IMR-90 (cell line): ENCODE results near the gene ARL10. TPM values are rescaled to one million over a fixed set of nuclear protein-coding genes. Genes with fewer than 3 reads are reported as not detected.

Experiments
- ATAC-seq: fragments of 200-7000 bp; cut with Tn5 transposase; 2 replicates; pipeline ENCODE4 v1.9.1; 2020; ENCODE audit warnings: low read depth, mild to moderate bottlenecking, moderate library complexity
- BruUV-seq: library from RNA; stranded (reverse); fragments of 400-500 nt; replicated peaks from 2 replicates; lab custom pipeline; 2021; lab: Mats Ljungman, UMichigan
- CTCF ChIA-PET: fragments of 300-600 bp; formaldehyde crosslinking; extraction: SDS; loops from one replicate; lab custom pipeline; 2021; ENCODE audit warnings: antibody characterized with exemption; lab: Yijun Ruan, JAX
- POLR2A ChIA-PET: fragments of 300-600 bp; sonication (Branson Sonifier 250); formaldehyde crosslinking; loops from one replicate; lab custom pipeline; 2022; ENCODE audit warnings: antibody characterized with exemption; ENCODE audit not compliant: unreplicated experiment; lab: Charles Lee
- DNase-seq: peaks from one replicate; pipeline ENCODE4 v3.0.0; 2013
- H2AFZ ChIP-seq: replicated peaks from 2 replicates; pipeline ENCODE3; 2013; ENCODE audit warnings: low read length, mild to moderate bottlenecking; ENCODE audit not compliant: poor library complexity
- H2AK5ac ChIP-seq: 2 replicates; pipeline ENCODE4 v1.6.1; 2013; ENCODE audit warnings: low read depth, low read length, inconsistent platforms
- H2AK9ac ChIP-seq: replicated peaks from 2 replicates; pipeline ENCODE3; 2013; ENCODE audit warnings: mild to moderate bottlenecking, low read depth, low read length, moderate library complexity; ENCODE audit not compliant: poor library complexity
- H2BK120ac ChIP-seq: 2 replicates; pipeline ENCODE4 v1.6.1; 2013; ENCODE audit warnings: low read depth, low read length, inconsistent platforms
- H2BK15ac ChIP-seq: 3 replicates; pipeline ENCODE4 v1.6.1; 2013; ENCODE audit warnings: low read depth, low read length, inconsistent platforms
- H2BK20ac ChIP-seq: 2 replicates; pipeline ENCODE4 v1.6.1; 2013; ENCODE audit warnings: low read depth, mild to moderate bottlenecking, inconsistent platforms, low read length, moderate library complexity
- H2BK5ac ChIP-seq: 2 replicates; pipeline ENCODE4 v1.6.1; 2013; ENCODE audit warnings: mild to moderate bottlenecking, low read depth, low read length, inconsistent platforms; ENCODE audit not compliant: poor library complexity, severe bottlenecking
- H3K14ac ChIP-seq: replicated peaks from 2 replicates; pipeline ENCODE4 v1.6.1; 2013; ENCODE audit warnings: low read depth, low read length, inconsistent platforms
- H3K18ac ChIP-seq: 2 replicates; pipeline ENCODE4 v1.6.1; 2013; ENCODE audit warnings: low read depth, low read length, control low read depth
- H3K23ac ChIP-seq: 2 replicates; pipeline ENCODE4 v1.6.1; 2013; ENCODE audit warnings: low read depth, low read length, inconsistent platforms
- H3K27ac ChIP-seq: 2 replicates; pipeline ENCODE4 v1.5.1; 2013; ENCODE audit warnings: mild to moderate bottlenecking, control low read depth, low read length; ENCODE audit not compliant: insufficient read depth
- H3K27me3 ChIP-seq: 2 replicates; pipeline ENCODE4 v1.6.1; 2013; ENCODE audit warnings: low read length; ENCODE audit not compliant: control insufficient read depth, insufficient read depth
- H3K36me3 ChIP-seq: 2 replicates; pipeline ENCODE4 v1.6.1; 2013; ENCODE audit warnings: low read length, mixed read lengths; ENCODE audit not compliant: control insufficient read depth, insufficient read depth
- H3K4ac ChIP-seq: 2 replicates; pipeline ENCODE4 v1.6.1; 2013; ENCODE audit warnings: low read depth, low read length, inconsistent platforms
- H3K4me1 ChIP-seq: 2 replicates; pipeline ENCODE4 v1.6.1; 2013; ENCODE audit warnings: low read length, mixed read lengths; ENCODE audit not compliant: control insufficient read depth, insufficient read depth
- H3K4me2 ChIP-seq: 2 replicates; pipeline ENCODE4 v1.6.1; 2013; ENCODE audit warnings: low read depth, mild to moderate bottlenecking, control low read depth, low read length, moderate library complexity
- H3K4me3 ChIP-seq: 2 replicates; pipeline ENCODE4 v1.5.1; 2013; ENCODE audit warnings: low read depth, mild to moderate bottlenecking, control low read depth, low read length, moderate library complexity; ENCODE audit not compliant: insufficient read depth
- H3K56ac ChIP-seq: 2 replicates; pipeline ENCODE4 v1.6.1; 2013; ENCODE audit warnings: low read length, inconsistent platforms; ENCODE audit not compliant: insufficient read depth; ENCODE audit errors: extremely low read depth
- H3K79me1 ChIP-seq, 2 experiments: 2 replicates each; pipeline ENCODE4 v1.6.1; 2013; ENCODE audit warnings: low read length in 2 of 2, inconsistent platforms in 1 of 2, low read depth in 1 of 2
- H3K9ac ChIP-seq: 2 replicates; pipeline ENCODE4 v1.6.1; 2013; ENCODE audit warnings: low read depth, low read length, control low read depth
- H3K9me1 ChIP-seq: 2 replicates; pipeline ENCODE4 v1.6.1; 2013; ENCODE audit warnings: low read length, inconsistent platforms; ENCODE audit not compliant: insufficient read depth
- H3K9me3 ChIP-seq: 2 replicates; pipeline ENCODE4 v1.6.1; 2013; ENCODE audit warnings: low read length; ENCODE audit not compliant: control insufficient read depth, insufficient read depth
- H4K20me1 ChIP-seq: 2 replicates; pipeline ENCODE4 v1.6.1; 2013; ENCODE audit warnings: low read length, inconsistent platforms; ENCODE audit not compliant: insufficient read depth
- H4K5ac ChIP-seq: 2 replicates; pipeline ENCODE4 v1.6.1; 2013; ENCODE audit warnings: mild to moderate bottlenecking, low read depth, low read length, control low read depth
- H4K8ac ChIP-seq, 2 experiments: 2 replicates each; pipeline ENCODE4 v1.6.1; 2013; ENCODE audit warnings: low read depth in 2 of 2, low read length in 2 of 2, control low read depth in 1 of 2, inconsistent platforms in 1 of 2
- H4K91ac ChIP-seq: 2 replicates; pipeline ENCODE4 v1.6.1; 2013; ENCODE audit warnings: low read depth, low read length, inconsistent platforms; ENCODE audit not compliant: insufficient read depth
- CEBPB ChIP-seq: IDR thresholded peaks from 2 replicates; pipeline ENCODE4 v1.6.1; 2012; ENCODE audit warnings: low read depth, low read length, improper control_type of control experiment
- CHD1 ChIP-seq: IDR thresholded peaks from 2 replicates; pipeline ENCODE4 v1.6.1; 2012; ENCODE audit warnings: low read depth, low read length, improper control_type of control experiment
- CTCF ChIP-seq: conservative IDR thresholded peaks from 2 replicates; pipeline ENCODE4 v1.5.1; 2012; ENCODE audit warnings: mild to moderate bottlenecking, low read depth, low read length, improper control_type of control experiment
- ELK1 ChIP-seq: fragments of 150-350 bp; IDR thresholded peaks from 2 replicates; pipeline ENCODE4 v1.6.1; 2016; ENCODE audit warnings: low read depth, mild to moderate bottlenecking, low read length, moderate library complexity, borderline replicate concordance
- FOS ChIP-seq: fragments of 150-350 bp; IDR thresholded peaks from 2 replicates; pipeline ENCODE4 v1.6.1; 2016; ENCODE audit warnings: low read depth, low read length
- MAFK ChIP-seq: IDR thresholded peaks from 2 replicates; pipeline ENCODE4 v1.6.1; 2012; ENCODE audit warnings: low read depth, low read length, improper control_type of control experiment
- MAZ ChIP-seq: IDR thresholded peaks from 2 replicates; pipeline ENCODE4 v1.6.1; 2012; ENCODE audit warnings: low read depth, mild to moderate bottlenecking, low read length, improper control_type of control experiment, moderate library complexity, borderline replicate concordance
- MXI1 ChIP-seq: IDR thresholded peaks from 2 replicates; pipeline ENCODE4 v1.6.1; 2012; ENCODE audit warnings: low read depth, mild to moderate bottlenecking, low read length, moderate library complexity, borderline replicate concordance
- NFE2L2 ChIP-seq: fragments of 150-350 bp; IDR thresholded peaks from 2 replicates; pipeline ENCODE4 v1.6.1; 2016; ENCODE audit warnings: low read depth, mild to moderate bottlenecking, low read length
- POLR2A ChIP-seq: IDR thresholded peaks from 2 replicates; pipeline ENCODE4 v1.6.1; 2012; ENCODE audit warnings: mild to moderate bottlenecking, low read depth, low read length
- RAD21 ChIP-seq: IDR thresholded peaks from 2 replicates; pipeline ENCODE4 v1.6.1; 2012; ENCODE audit warnings: low read length, improper control_type of control experiment
- RCOR1 ChIP-seq: IDR thresholded peaks from 2 replicates; pipeline ENCODE4 v1.6.1; 2012; ENCODE audit warnings: mild to moderate bottlenecking, low read length, improper control_type of control experiment; ENCODE audit not compliant: insufficient replicate concordance
- RFX5 ChIP-seq: IDR thresholded peaks from 2 replicates; pipeline ENCODE4 v1.8.0; 2012; ENCODE audit warnings: low read depth, mild to moderate bottlenecking, low read length, moderate library complexity
- USF2 ChIP-seq: fragments of 150-350 bp; IDR thresholded peaks from 2 replicates; pipeline ENCODE4 v1.6.1; 2017; ENCODE audit warnings: mild to moderate bottlenecking, antibody characterized with exemption, low read length, low read depth
- WGBS, 2 experiments: methylation state at CpG; one replicate each; pipeline versions ENCODE4 v1.1.5 to v1.1.7; 2013; ENCODE audit warnings: missing lambda C conversion rate in 2 of 2; ENCODE audit not compliant: insufficient read length in 1 of 2; ENCODE audit errors: extremely low coverage in 2 of 2; 5-methylcytosine and 5-hydroxymethylcytosine counted together
- dilution Hi-C: fragments of 300-500 bp; cut with HindIII; formaldehyde crosslinking; loops from one replicate; pipeline ENCODE4 v1.14.3; 2018; ENCODE audit warnings: low sequenced_read_pairs; ENCODE audit not compliant: unreplicated experiment
- in situ Hi-C: fragments of 300-500 bp; cut with MboI; formaldehyde crosslinking; loops from 3 replicates; pipeline ENCODE4 v1.14.3; 2019; ENCODE audit warnings: low sequenced_read_pairs, inconsistent platforms, mixed read lengths
- intact Hi-C: fragments of 100-400 bp; cut with micrococcal nuclease; formaldehyde crosslinking; loops from 2 replicates; pipeline ENCODE4 v1.10.0; 2022
- polyA plus RNA-seq, 3 experiments: library from polyadenylated mRNA; depleted of rRNA; stranded (reverse); fragments of >200 nt; gene quantifications; 2 replicates each; pipeline ENCODE4 v1.2.3, GENCODE V29; 2012; ENCODE audit warnings: low replicate concordance in 1 of 3
- total RNA-seq: library from RNA; depleted of rRNA; stranded (reverse); fragments of >200 nt; gene quantifications from 2 replicates; pipeline ENCODE4 v1.2.3, GENCODE V29; 2012

ARL10 gene
- total and polyA plus RNA-seq, 2 of the 4 experiments (the other 2 are of a cell fraction): 3.6 to 6.0 TPM

GRCh38 chr5:176426876-176427275, 61.6 kb downstream of the ARL10 start:
- no peak overlapping the region for H2AK5ac ChIP-seq
- H3K4me3 ChIP-seq: no peak overlapping the region
- no peak overlapping the region for H2AFZ ChIP-seq
- H4K91ac ChIP-seq: no peak overlapping the region
- H3K27ac ChIP-seq: no peak overlapping the region
- in situ Hi-C loops (no loop called here), dilution Hi-C loops (no loop called here), intact Hi-C loops (no loop called here)
- no peak overlapping the region for H3K23ac ChIP-seq
- ChIA-PET POLR2A (no interaction called here), CTCF (no interaction called here)
- no peak overlapping the region for H3K14ac ChIP-seq
- H3K9me1 ChIP-seq: no peaks in the 10 kb centered on the region
- no peak overlapping the region for H2BK120ac ChIP-seq
- no peak overlapping the region for H2BK15ac ChIP-seq
- no peak overlapping the region for H2BK20ac ChIP-seq
- DNase-seq (no peak), ATAC-seq (no peak)
- H4K8ac ChIP-seq: no peak overlapping the region
- no peaks in the 10 kb centered on the region for H3K36me3 ChIP-seq
- peaks cover 2% of the 10 kb centered on the region; the same call in 1 of the 2 replicates for H3K27me3 ChIP-seq
- H2AK9ac ChIP-seq: no peak overlapping the region
- H3K9ac ChIP-seq: no peak overlapping the region
- no CpG with 5 or more reads among the region's 1 CpG for WGBS, 2 experiments
- H3K9me3 ChIP-seq: 0 out of 2 replicates have a peak, but pooled peaks cover 2% of the 10 kb centered on the region
- no peaks in the 10 kb centered on the region for H3K4me1 ChIP-seq
- H3K4me2 ChIP-seq: no peak overlapping the region
- TF ChIP-seq FOS (no peak), CEBPB (no peak), RFX5 (no peak), POLR2A (no peak), USF2 (no peak), CHD1 (no peak), MAFK (no peak), RAD21 (no peak), MAZ (no peak), NFE2L2 (no peak), RCOR1 (no peak), CTCF (no peak), MXI1 (no peak), ELK1 (no peak)
- no peaks in the 10 kb centered on the region for H4K20me1 ChIP-seq
- no TSS peak for BruUV-seq
- H3K18ac ChIP-seq: no peak overlapping the region
- no peak overlapping the region for H3K4ac ChIP-seq
- H2BK5ac ChIP-seq: no peak overlapping the region
- H4K5ac ChIP-seq: no peak overlapping the region
- H3K79me1 ChIP-seq: no peaks in the 10 kb centered on the region
- H3K56ac ChIP-seq: no peak overlapping the region
